Cardiac muscle cell (in vitro differentiated cells and primary cell): ENCODE data around the gene RNF213. TPM values are rescaled to one million over a fixed set of nuclear protein-coding genes. Genes with fewer than 3 reads are reported as not detected.
"Not testable (repeated sequence)": the region's sequence is repeated elsewhere in the genome, so short reads cannot be mapped to it uniquely, and the experiment has no call there.

Experiments
- DNase-seq, 2 donors: peaks; one replicate each; pipeline versions ENCODE4 v3.0.0 to v3.0.0-alpha.2; 2010 to 2017; ENCODE audit warnings: low read depth in 1 of 2, low spot score in 1 of 2
- H3K27ac ChIP-seq: fragments of 200-600 bp; sonication (generic); 2 replicates; pipeline ENCODE4 v1.5.1; 2016
- H3K27me3 ChIP-seq: fragments of 200-600 bp; sonication (generic); 2 replicates; pipeline ENCODE4 v1.6.0; 2016; ENCODE audit warnings: control low read depth
- H3K36me3 ChIP-seq: fragments of 200-600 bp; sonication (generic); 2 replicates; pipeline ENCODE4 v1.5.1; 2016; ENCODE audit warnings: control low read depth
- H3K4me1 ChIP-seq: fragments of 200-600 bp; sonication (generic); 2 replicates; pipeline ENCODE4 v1.8.1; 2017; ENCODE audit warnings: low read depth, mild to moderate bottlenecking, mixed run types
- H3K4me3 ChIP-seq: fragments of 200-600 bp; sonication (generic); 2 replicates; pipeline ENCODE4 v1.5.1; 2016; ENCODE audit warnings: mild to moderate bottlenecking
- H3K9me3 ChIP-seq: fragments of 200-600 bp; sonication (generic); 2 replicates; pipeline ENCODE4 v1.5.1; 2017; ENCODE audit warnings: low read depth, mild to moderate bottlenecking, control low read depth
- CTCF ChIP-seq: IDR thresholded peaks from 2 replicates; pipeline ENCODE4 v1.5.1; 2012; ENCODE audit warnings: low read depth, mild to moderate bottlenecking, low read length
- polyA plus RNA-seq: library from polyadenylated mRNA; unstranded; fragments of >200 nt; fragmentation: Nextera tagmentation; extraction: Ambion mirVana; gene quantifications from 2 replicates; pipeline ENCODE4 v1.2.1, GENCODE V29; 2016
- total RNA-seq: library from RNA; depleted of rRNA; stranded (reverse); fragments of >200 nt; gene quantifications from 2 replicates; pipeline ENCODE4 v1.2.3, GENCODE V29; 2016

The RNF213 gene
- total and polyA plus RNA-seq, 2 experiments from 2014 or later, result 11.5 to 24.9 TPM

GRCh38 chr17:80313160-80313829 is 52.6 kb downstream of the RNF213 start:
- TF ChIP-seq CTCF, result no peak
- no peak for DNase-seq
- H3K4me1 ChIP-seq, result peaks cover 13% of the 10 kb centered on the region
- H3K4me3 ChIP-seq, result no peak overlapping the region
- H3K27me3 ChIP-seq, result no peaks in the 10 kb centered on the region
- H3K9me3 ChIP-seq, result no peaks in the 10 kb centered on the region
- H3K36me3 ChIP-seq, result no peaks in the 10 kb centered on the region
- H3K27ac ChIP-seq, result no peak overlapping the region

GRCh38 chr17:80313946-80314345 is 53.3 kb downstream of the RNF213 start:
- DNase-seq, H3K4me3 ChIP-seq, H3K36me3 ChIP-seq, H3K27ac ChIP-seq, H3K9me3 ChIP-seq, H3K27me3 ChIP-seq, H3K4me1 ChIP-seq: not testable (repeated sequence)

GRCh38 chr17:80315517-80316182 is 55.0 kb downstream of the RNF213 start:
- no peak for TF ChIP-seq CTCF
- Histone ChIP-seq H3K4me3 (no peak overlapping the region), H3K27me3 (no peaks in the 10 kb centered on the region), H3K9me3 (no peaks in the 10 kb centered on the region), H3K27ac (no peak overlapping the region), H3K4me1 (peaks cover 4% of the 10 kb centered on the region), H3K36me3 (no peaks in the 10 kb centered on the region)
- no peak for DNase-seq

- Histone ChIP-seq H3K27me3 (no peaks in the 10 kb centered on the region), H3K9me3 (no peaks in the 10 kb centered on the region), H3K4me1 (no peaks in the 10 kb centered on the region), H3K4me3 (no peak overlapping the region), H3K36me3 (peaks cover 2% of the 10 kb centered on the region), H3K27ac (no peak overlapping the region)
- TF ChIP-seq CTCF, result no peak
- no peak for DNase-seq
Observed at GRCh38 chr17:80316431-80316830, 55.8 kb downstream of the RNF213 start.

GRCh38 chr17:80316927-80317705 is 56.5 kb downstream of the RNF213 start:
- peaks cover 2% of the 10 kb centered on the region for H3K36me3 ChIP-seq
- H3K9me3 ChIP-seq, result no peaks in the 10 kb centered on the region
- TF ChIP-seq CTCF, result no peak
- H3K27me3 ChIP-seq, result no peaks in the 10 kb centered on the region
- H3K4me1 ChIP-seq, result no peaks in the 10 kb centered on the region
- no peak overlapping the region for H3K27ac ChIP-seq
- H3K4me3 ChIP-seq, result no peak overlapping the region
- no peak for DNase-seq

- no peak for DNase-seq
- Histone ChIP-seq H3K4me3 (no peak overlapping the region), H3K27ac (no peak overlapping the region), H3K36me3 (peaks cover 2% of the 10 kb centered on the region), H3K9me3 (no peaks in the 10 kb centered on the region), H3K4me1 (no peaks in the 10 kb centered on the region), H3K27me3 (no peaks in the 10 kb centered on the region)
- TF ChIP-seq CTCF, result no peak
Observed at GRCh38 chr17:80317706-80317980, 57.0 kb downstream of the RNF213 start.
